ENCODE data around the gene UPF1. TPM values are rescaled to one million over a fixed set of nuclear protein-coding genes. Genes with fewer than 3 reads are reported as not detected.

The UPF1 gene
- total RNA-seq, 2 experiments from 2014 or later: 77.2 to 113 TPM

GRCh38 chr19:18849838-18850400 lies 18.2 kb downstream of the UPF1 start:
- peaks cover 12% of the 10 kb centered on the region; the same call in 1 of the 2 replicates for H4K20me1 ChIP-seq (ENCODE audit: insufficient read depth, low read length)
- no peak for DNase-seq (ENCODE audit: low spot score)
- peaks cover 45% of the 10 kb centered on the region for H3K79me2 ChIP-seq (ENCODE audit: insufficient read depth, low read depth, low read length)
- no peak overlapping the region for H3K27ac ChIP-seq (ENCODE audit: low read depth, low read length, poor library complexity, severe bottlenecking)
- CTCF ChIA-PET (ENCODE audit: unreplicated experiment): interaction anchor here (0.6 kb wide), 1 partner anchor 557 kb away, joined by 3 read pairs; no protein-coding TSS in a partner anchor
- H3K36me3 ChIP-seq (ENCODE audit: insufficient read depth, low read length): peaks cover 97% of the 10 kb centered on the region
- peaks cover 8% of the 10 kb centered on the region for H3K4me1 ChIP-seq (ENCODE audit: insufficient read depth, low read length, poor library complexity, severe bottlenecking)
- TF ChIP-seq CTCF (conservative IDR thresholded peaks at IDR 0.05; ENCODE audit: low read length) (no peak), EZH2phosphoT487 (IDR thresholded peaks at IDR 0.05; ENCODE audit: borderline replicate concordance, low read depth, low read length) (no peak)
- no peaks in the 10 kb centered on the region for H3K9me3 ChIP-seq (ENCODE audit: low read length)
- no TSS peak for BruUV-seq (replicated peaks)
- no peak overlapping the region for H3K4me2 ChIP-seq (ENCODE audit: low read length)
- no peaks in the 10 kb centered on the region for H3K9me2 ChIP-seq (ENCODE audit: insufficient read depth, low read length)
- no peak overlapping the region for H3K4me3 ChIP-seq (ENCODE audit: low read depth, low read length, poor library complexity, severe bottlenecking)
- H2AFZ ChIP-seq (ENCODE audit: low read length): no peak overlapping the region
- intact Hi-C loops (cut with micrococcal nuclease; ENCODE audit: unreplicated experiment): loop anchor here (5.0 kb wide), 2 partner anchors 78 to 328 kb away; partner anchors contain the start of gene ELL
- POLR2A ChIA-PET: interaction anchor here (0.7 kb wide), 1 partner anchor 16 kb away, joined by 3 read pairs; no protein-coding TSS in a partner anchor

GRCh38 chr19:18850471-18851375 lies 19.0 kb downstream of the UPF1 start:
- Histone ChIP-seq H3K4me2 (ENCODE audit: low read length) (no peak overlapping the region), H3K27ac (ENCODE audit: low read depth, low read length, poor library complexity, severe bottlenecking) (no peak overlapping the region), H3K9me3 (ENCODE audit: low read length) (no peaks in the 10 kb centered on the region), H4K20me1 (ENCODE audit: insufficient read depth, low read length) (0 out of 2 replicates have a peak, but pooled peaks cover 12% of the 10 kb centered on the region), H3K4me1 (ENCODE audit: insufficient read depth, low read length, poor library complexity, severe bottlenecking) (peaks cover 8% of the 10 kb centered on the region), H3K79me2 (ENCODE audit: insufficient read depth, low read depth, low read length) (peaks cover 37% of the 10 kb centered on the region; the same call in 1 of the 2 replicates), H3K9me2 (ENCODE audit: insufficient read depth, low read length) (no peaks in the 10 kb centered on the region), H2AFZ (ENCODE audit: low read length) (no peak overlapping the region), H3K36me3 (ENCODE audit: insufficient read depth, low read length) (peaks cover 97% of the 10 kb centered on the region), H3K4me3 (ENCODE audit: low read depth, low read length, poor library complexity, severe bottlenecking) (no peak overlapping the region)
- intact Hi-C loops (cut with micrococcal nuclease; ENCODE audit: unreplicated experiment): no loop called here
- ChIA-PET POLR2A (interaction anchor here (0.7 kb wide), 1 partner anchor 17 kb away, joined by 3 read pairs; no protein-coding TSS in a partner anchor), CTCF (ENCODE audit: unreplicated experiment) (interaction anchor here (0.6 kb wide), 1 partner anchor 29 kb away, joined by 3 read pairs; no protein-coding TSS in a partner anchor)
- TF ChIP-seq EZH2phosphoT487 (IDR thresholded peaks at IDR 0.05; ENCODE audit: borderline replicate concordance, low read depth, low read length): no peak
- no TSS peak for BruUV-seq (replicated peaks)
- DNase-seq (ENCODE audit: low spot score): no peak

- H3K9me3 ChIP-seq (ENCODE audit: low read length): no peaks in the 10 kb centered on the region
- no peaks in the 10 kb centered on the region for H3K9me2 ChIP-seq (ENCODE audit: insufficient read depth, low read length)
- H3K79me2 ChIP-seq (ENCODE audit: insufficient read depth, low read depth, low read length): peaks cover 30% of the 10 kb centered on the region; the same call in 1 of the 2 replicates
- H3K4me1 ChIP-seq (ENCODE audit: insufficient read depth, low read length, poor library complexity, severe bottlenecking): peaks cover 8% of the 10 kb centered on the region
- CTCF ChIA-PET (ENCODE audit: unreplicated experiment): no interaction called here
- intact Hi-C loops (cut with micrococcal nuclease; ENCODE audit: unreplicated experiment): no loop called here
- POLR2A ChIA-PET: no interaction called here
- H4K20me1 ChIP-seq (ENCODE audit: insufficient read depth, low read length): 0 out of 2 replicates have a peak, but pooled peaks cover 12% of the 10 kb centered on the region
- peaks cover 100% of the 10 kb centered on the region for H3K36me3 ChIP-seq (ENCODE audit: insufficient read depth, low read length)
- no peak overlapping the region for H2AFZ ChIP-seq (ENCODE audit: low read length)
- no peak for TF ChIP-seq CTCF (conservative IDR thresholded peaks at IDR 0.05; ENCODE audit: low read length)
- TF ChIP-seq EZH2phosphoT487 (IDR thresholded peaks at IDR 0.05; ENCODE audit: borderline replicate concordance, low read depth, low read length): no peak
- DNase-seq (ENCODE audit: low spot score): no peak
- no peak overlapping the region for H3K27ac ChIP-seq (ENCODE audit: low read depth, low read length, poor library complexity, severe bottlenecking)
- BruUV-seq (replicated peaks): no TSS peak
- H3K4me2 ChIP-seq (ENCODE audit: low read length): no peak overlapping the region
- no peak overlapping the region for H3K4me3 ChIP-seq (ENCODE audit: low read depth, low read length, poor library complexity, severe bottlenecking)
Measured at GRCh38 chr19:18851673-18852325, 20.0 kb downstream of the UPF1 start.

Measured in OCI-LY7 (cell line).